HEK293 (cell line): ENCODE data around the gene SBSN.

Experiments
- CTCF ChIA-PET: fragments of 350-600 bp; formaldehyde crosslinking; extraction: SDS; loops from one replicate; lab custom pipeline; 2021; ENCODE audit warnings: antibody characterized with exemption; lab: Yijun Ruan, JAX
- POLR2A ChIA-PET: fragments of 300-600 bp; formaldehyde crosslinking; extraction: SDS; loops from one replicate; lab custom pipeline; 2020; ENCODE audit warnings: antibody characterized with exemption, inconsistent platforms; lab: Yijun Ruan, JAX
- H3K27ac ChIP-seq: fragments of 200-500 bp; sonication (Bioruptor generic); 2 replicates; pipeline ENCODE4 v1.5.1; 2014; ENCODE audit warnings: low read depth, low read length, control low read depth, inconsistent platforms; ENCODE audit errors: extremely low read depth
- H3K36me3 ChIP-seq, 2 experiments: fragments of 200-500 bp in 1 of 2; sonication (Bioruptor generic) in 1 of 2; 1 replicate in 1 of 2; 2 replicates in 1 of 2; pipeline ENCODE4 v1.5.1; 2014 to 2017; ENCODE audit warnings: inconsistent platforms in 2 of 2, low read length in 2 of 2; ENCODE audit not compliant: control insufficient read depth in 2 of 2, insufficient read depth in 1 of 2
- H3K4me1 ChIP-seq: fragments of 200-500 bp; sonication (Bioruptor generic); 2 replicates; pipeline ENCODE4 v1.5.1; 2014; ENCODE audit warnings: mild to moderate bottlenecking, low read length, inconsistent platforms; ENCODE audit not compliant: control insufficient read depth, insufficient read depth
- H3K4me3 ChIP-seq: 2 replicates; pipeline ENCODE4 v1.5.1; 2011; ENCODE audit warnings: low read depth, mild to moderate bottlenecking, control low read depth, low read length, moderate library complexity
- H3K9me3 ChIP-seq: fragments of 200-500 bp; sonication (Bioruptor generic); 2 replicates; pipeline ENCODE4 v1.5.1; 2014; ENCODE audit warnings: low read depth, low read length, inconsistent platforms; ENCODE audit not compliant: control insufficient read depth, insufficient read depth
- GLIS2 ChIP-seq: fragments of 450-650 bp; formaldehyde crosslinking; IDR thresholded peaks from 2 replicates; pipeline ENCODE4 v1.5.1; 2016; ENCODE audit warnings: missing biosample characterization, missing genetic modification characterization
- KLF8 ChIP-seq: fragments of 450-650 bp; formaldehyde crosslinking; IDR thresholded peaks from 2 replicates; pipeline ENCODE4 v1.5.1; 2016; ENCODE audit warnings: missing biosample characterization, missing genetic modification characterization
- PRDM4 ChIP-seq: fragments of 450-650 bp; formaldehyde crosslinking; IDR thresholded peaks from 2 replicates; pipeline ENCODE4 v1.5.1; 2017; ENCODE audit warnings: missing biosample characterization, missing genetic modification characterization
- REPIN1 ChIP-seq: fragments of 450-650 bp; formaldehyde crosslinking; IDR thresholded peaks from 2 replicates; pipeline ENCODE4 v1.5.1; 2017; ENCODE audit warnings: missing biosample characterization, missing genetic modification characterization, low read depth
- REST ChIP-seq: fragments of 450-650 bp; formaldehyde crosslinking; IDR thresholded peaks from 2 replicates; pipeline ENCODE4 v1.5.1; 2016; ENCODE audit warnings: missing biosample characterization, missing genetic modification characterization
- SP7 ChIP-seq: fragments of 450-650 bp; formaldehyde crosslinking; IDR thresholded peaks from 2 replicates; pipeline ENCODE4 v1.5.1; 2016; ENCODE audit warnings: missing biosample characterization, missing genetic modification characterization
- TCF7L2 ChIP-seq: IDR thresholded peaks from 2 replicates; pipeline ENCODE4 v1.6.1; 2011; ENCODE audit warnings: low read depth, mild to moderate bottlenecking, inconsistent platforms, low read length, moderate library complexity, borderline replicate concordance
- ZBTB17 ChIP-seq: fragments of 450-650 bp; formaldehyde crosslinking; IDR thresholded peaks from 2 replicates; pipeline ENCODE4 v1.5.1; 2016; ENCODE audit warnings: missing biosample characterization, missing genetic modification characterization
- ZBTB44 ChIP-seq: fragments of 450-650 bp; IDR thresholded peaks from 2 replicates; pipeline ENCODE4 v1.5.1; 2018; ENCODE audit warnings: missing biosample characterization, mild to moderate bottlenecking, missing genetic modification characterization
- ZBTB6 ChIP-seq: fragments of 450-650 bp; formaldehyde crosslinking; IDR thresholded peaks from 2 replicates; pipeline ENCODE4 v1.5.1; 2017; ENCODE audit warnings: missing biosample characterization, missing genetic modification characterization
- ZEB2 ChIP-seq: fragments of 450-650 bp; formaldehyde crosslinking; IDR thresholded peaks from 2 replicates; pipeline ENCODE4 v1.5.1; 2016; ENCODE audit warnings: missing biosample characterization, missing genetic modification characterization
- ZFHX2 ChIP-seq: fragments of 450-650 bp; formaldehyde crosslinking; conservative IDR thresholded peaks from 2 replicates; pipeline ENCODE4 v1.5.1; 2016; ENCODE audit warnings: missing biosample characterization, missing genetic modification characterization
- ZIC2 ChIP-seq: fragments of 450-650 bp; formaldehyde crosslinking; IDR thresholded peaks from 2 replicates; pipeline ENCODE4 v1.5.1; 2016; ENCODE audit warnings: missing biosample characterization, missing genetic modification characterization
- ZNF274 ChIP-seq, 2 experiments: fragments of 200-500 bp in 1 of 2; fragments of 450-650 bp in 1 of 2; sonication (Bioruptor generic) in 1 of 2; formaldehyde crosslinking in 1 of 2; IDR thresholded peaks; 2 replicates each; pipeline versions ENCODE4 v1.5.1 to v1.6.1; 2014 to 2016; ENCODE audit warnings: borderline replicate concordance in 1 of 2, inconsistent platforms in 1 of 2, low read length in 1 of 2, missing biosample characterization in 1 of 2, missing genetic modification characterization in 1 of 2
- ZNF335 ChIP-seq: fragments of 450-650 bp; formaldehyde crosslinking; conservative IDR thresholded peaks from 2 replicates; pipeline ENCODE4 v1.5.1; 2016; ENCODE audit warnings: missing biosample characterization, missing genetic modification characterization
- ZNF510 ChIP-seq: fragments of 450-650 bp; formaldehyde crosslinking; IDR thresholded peaks from 2 replicates; pipeline ENCODE4 v1.5.1; 2018; ENCODE audit warnings: mild to moderate bottlenecking, missing genetic modification characterization, missing biosample characterization; ENCODE audit not compliant: insufficient replicate concordance
- ZNF560 ChIP-seq: fragments of 450-650 bp; formaldehyde crosslinking; IDR thresholded peaks from 2 replicates; pipeline ENCODE4 v1.5.1; 2017; ENCODE audit warnings: missing biosample characterization, missing genetic modification characterization, borderline replicate concordance
- ZNF623 ChIP-seq: fragments of 450-650 bp; formaldehyde crosslinking; IDR thresholded peaks from 2 replicates; pipeline ENCODE4 v1.5.1; 2016; ENCODE audit warnings: missing biosample characterization, missing genetic modification characterization
- ZNF701 ChIP-seq: fragments of 450-650 bp; formaldehyde crosslinking; IDR thresholded peaks from 2 replicates; pipeline ENCODE4 v1.5.1; 2016; ENCODE audit warnings: missing biosample characterization, missing genetic modification characterization
- ZNF785 ChIP-seq: fragments of 450-650 bp; formaldehyde crosslinking; IDR thresholded peaks from 2 replicates; pipeline ENCODE4 v1.5.1; 2016; ENCODE audit warnings: missing biosample characterization, missing genetic modification characterization

The SBSN gene

GRCh38 chr19:35556846-35557538 lies 28.9 kb upstream of the SBSN start:
- POLR2A ChIA-PET = interaction anchor here (0.6 to 2.1 kb wide), 9 partner anchors 8 to 188 kb away, joined by 3 to 12 read pairs (median 5); partner anchors contain the start of genes COX6B1, HAUS5, PSENEN and U2AF1L4
- CTCF ChIA-PET = interaction anchor here (0.6 to 4.7 kb wide), 21 partner anchors 9 to 375 kb away, joined by 3 to 53 read pairs (median 5); partner anchors contain the start of genes COX6B1 and HAUS5
- H3K9me3 ChIP-seq = no peaks in the 10 kb centered on the region; the same call in 1 of the 2 replicates
- no peak overlapping the region for H3K4me3 ChIP-seq
- no peak overlapping the region for H3K27ac ChIP-seq
- no peaks in the 10 kb centered on the region for H3K36me3 ChIP-seq
- peaks cover 10% of the 10 kb centered on the region for H3K4me1 ChIP-seq
- TF ChIP-seq ZBTB6 (no peak), ZEB2 (tag by site-specific recombination) (no peak), KLF8 (tag by site-specific recombination) (no peak), ZNF701 (no peak), ZNF785 (tag by site-specific recombination) (no peak), ZNF274 (IDR thresholded peaks at IDR 0.05; ENCODE audit: low read length) (no peak), ZNF274 (tag by site-specific recombination; IDR thresholded peaks at IDR 0.05; ENCODE audit: borderline replicate concordance) (no peak), REST (tag by site-specific recombination) (no peak), ZNF510 (tag by site-specific recombination) (no peak), TCF7L2 (no peak), REPIN1 (tag by site-specific recombination) (no peak), ZBTB44 (tag by site-specific recombination) (no peak), GLIS2 (tag by site-specific recombination) (no peak), SP7 (tag by site-specific recombination) (no peak), ZNF623 (tag by site-specific recombination) (no peak), ZFHX2 (no peak)
- TF ChIP-seq, all 188 proteins: peak for 0

GRCh38 chr19:35556025-35556590 lies 28.0 kb upstream of the SBSN start:
- Histone ChIP-seq H3K4me1 (peaks cover 10% of the 10 kb centered on the region), H3K27ac (no peak overlapping the region; the same call in 1 of the 2 replicates), H3K9me3 (no peaks in the 10 kb centered on the region; the same call in 1 of the 2 replicates), H3K36me3 (no peaks in the 10 kb centered on the region), H3K4me3 (no peak overlapping the region)
- TF ChIP-seq ZBTB17 (0 out of 2 replicates have a peak, but pooled peaks have one; percentile 5), ZNF335 (tag by site-specific recombination) (0 out of 2 replicates have a peak, but pooled peaks have one; percentile 9), PRDM4 (no peak), ZNF560 (tag by site-specific recombination) (no peak), ZIC2 (tag by site-specific recombination) (peak; percentile 28; the same call in 1 of the 2 replicates), ZNF623 (tag by site-specific recombination) (peak; percentile 100)
- POLR2A ChIA-PET = interaction anchor here (0.8 to 2.1 kb wide), 3 partner anchors 10 to 56 kb away, joined by 3 to 8 read pairs (median 4); partner anchors contain the start of gene HAUS5
- CTCF ChIA-PET = interaction anchor here (0.6 to 4.7 kb wide), 43 partner anchors 8 to 645 kb away, joined by 3 to 53 read pairs (median 4); partner anchors contain the start of genes COX6B1 and HAUS5
